ENCODE measurements around the gene MYL3.

MYL3 gene

GRCh38 chr3:46864061-46864881 lies 1.0 kb upstream of the MYL3 start:
- no peak for DNase-seq

GRCh38 chr3:46862369-46863025 lies 747 bp downstream of the MYL3 start:
- no peak for DNase-seq

GRCh38 chr3:46861605-46862368 lies 1.5 kb downstream of the MYL3 start:
- DNase-seq = no peak

GRCh38 chr3:46860810-46861604 lies 2.2 kb downstream of the MYL3 start:
- DNase-seq = no peak

- DNase-seq = peak; percentile 17
Measured at GRCh38 chr3:46860017-46860809, 3.0 kb downstream of the MYL3 start.

GRCh38 chr3:46859001-46859710 lies 4.1 kb downstream of the MYL3 start:
- no peak for DNase-seq

- no peak for DNase-seq
Measured at GRCh38 chr3:46858456-46858855, 4.8 kb downstream of the MYL3 start.

GRCh38 chr3:46857485-46858341 lies 5.5 kb downstream of the MYL3 start:
- no peak for DNase-seq

- no peak for DNase-seq
Measured at GRCh38 chr3:46856576-46857471, 6.4 kb downstream of the MYL3 start.

GRCh38 chr3:46854555-46854991 lies 8.7 kb downstream of the MYL3 start:
- DNase-seq = no peak

GRCh38 chr3:46853441-46854415 lies 9.5 kb downstream of the MYL3 start:
- no peak for DNase-seq

- DNase-seq = no peak
Measured at GRCh38 chr3:46852839-46853355, 10.3 kb downstream of the MYL3 start.

GRCh38 chr3:46852334-46852720 lies 10.9 kb downstream of the MYL3 start:
- DNase-seq = peak; percentile 1

GRCh38 chr3:46851364-46852333 lies 11.6 kb downstream of the MYL3 start:
- DNase-seq = peak; percentile 1

- DNase-seq = no peak
Measured at GRCh38 chr3:46850468-46850779, 12.8 kb downstream of the MYL3 start.

- DNase-seq = no peak
Measured at GRCh38 chr3:46849686-46850467, 13.4 kb downstream of the MYL3 start.

Measured in activated gamma-delta T cell treated with Interleukin-2 at 50 U/mL for 16 hours (primary cell).